Stimulated activated naive CD8-positive, alpha-beta T cell treated with anti-CD3 and anti-CD28 coated beads, Interleukin-15, amount 100 ng/mL, for 72 hours (primary cell): Measurements from ENCODE around the gene ACTG1.

Experiments used
- ATAC-seq: fragments of 150-1000 bp; cut with Tn5 transposase; 2 replicates; pipeline ENCODE4 v1.10.0; 2021; ENCODE audit warnings: mild to moderate bottlenecking, moderate library complexity
- DNase-seq, 2 donors: peaks; one replicate each; pipeline ENCODE4 v3.0.0; 2021 to 2022
- H3K27ac Mint-ChIP-seq, 2 donors: one replicate each; pipeline ENCODE4 v1.8.0; 2022; ENCODE audit warnings: mild to moderate bottlenecking in 2 of 2, mixed read lengths in 2 of 2, moderate library complexity in 2 of 2
- H3K27me3 Mint-ChIP-seq: one replicate; pipeline ENCODE4 v1.8.0; 2022; ENCODE audit warnings: mixed read lengths
- H3K4me1 Mint-ChIP-seq: one replicate; pipeline ENCODE4 v1.8.0; 2022; ENCODE audit warnings: mild to moderate bottlenecking, mixed read lengths
- H3K4me3 Mint-ChIP-seq, 2 donors: one replicate each; pipeline ENCODE4 v1.8.0; 2022; ENCODE audit warnings: mild to moderate bottlenecking in 2 of 2, mixed read lengths in 2 of 2, moderate library complexity in 1 of 2
- H3K9me3 Mint-ChIP-seq, 2 donors: one replicate each; pipeline ENCODE4 v1.8.0; 2022; ENCODE audit warnings: mixed read lengths in 2 of 2

ACTG1 gene

DNA sequence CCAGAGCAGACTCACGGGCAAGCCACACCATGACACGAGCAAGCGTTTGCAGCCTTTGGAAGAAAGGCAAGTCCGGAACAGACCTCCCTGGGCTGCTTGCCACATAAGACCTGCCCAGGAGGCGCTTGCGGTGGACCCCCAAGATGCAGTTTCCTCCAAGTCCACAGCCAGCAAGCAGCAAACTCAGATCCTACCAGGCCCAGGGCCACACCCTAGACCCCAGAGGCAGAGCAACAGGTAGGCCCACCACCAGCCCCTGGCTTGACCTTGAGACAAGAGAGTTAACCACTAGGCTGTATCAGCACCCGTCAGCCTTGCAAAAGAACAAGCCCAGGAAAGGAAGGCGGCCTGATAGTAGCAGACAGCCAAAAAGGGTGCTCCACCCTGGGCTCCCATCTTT lies 37.2 kb upstream of the ACTG1 start:
- Mint-ChIP-seq H3K9me3 (no peaks in the 10 kb centered on the region), H3K4me1 (peaks cover 44% of the 10 kb centered on the region), H3K4me3 (peak overlapping the region; percentile 32 to 98), H3K27ac (peak overlapping the region in 1 of 2 donors; percentile 42), H3K27me3 (no peaks in the 10 kb centered on the region)
- DNase-seq: no peak
- ATAC-seq: no peak

- peaks cover 39% of the 10 kb centered on the region for H3K4me1 Mint-ChIP-seq
- no peaks in the 10 kb centered on the region for H3K27me3 Mint-ChIP-seq
- no peaks in the 10 kb centered on the region for H3K9me3 Mint-ChIP-seq
- DNase-seq: no peak
- H3K27ac Mint-ChIP-seq: no peak overlapping the region
- no peak for ATAC-seq
- H3K4me3 Mint-ChIP-seq: no peak overlapping the region
These were observed 36.5 kb upstream of the ACTG1 start for GRCh38 chr17:81549031-81549557.

DNA sequence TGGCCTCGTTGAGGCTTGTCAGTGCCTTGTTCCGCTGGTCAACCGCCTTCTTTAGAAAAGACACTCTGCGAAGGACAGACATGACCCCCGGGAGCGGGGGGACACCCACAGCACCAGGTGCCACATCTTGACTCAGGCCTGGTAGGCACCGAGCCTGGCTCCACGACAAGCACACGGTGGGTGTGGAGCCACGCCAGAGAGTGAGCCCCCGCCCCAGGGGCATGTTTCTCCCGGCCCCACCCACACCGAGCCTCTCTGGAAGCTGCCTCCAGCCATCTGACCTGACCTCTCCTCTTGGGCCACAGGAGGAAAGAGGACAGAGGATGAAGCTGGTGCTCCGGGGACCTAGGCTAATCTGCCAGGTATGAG lies 35.0 kb upstream of the ACTG1 start:
- H3K27ac Mint-ChIP-seq: no peak overlapping the region
- peaks cover 29% of the 10 kb centered on the region for H3K4me1 Mint-ChIP-seq

GRCh38 chr17:81546906-81547613 lies 34.5 kb upstream of the ACTG1 start:
- Mint-ChIP-seq H3K27me3 (no peaks in the 10 kb centered on the region), H3K4me1 (peaks cover 29% of the 10 kb centered on the region), H3K27ac (no peak overlapping the region), H3K4me3 (no peak overlapping the region), H3K9me3 (no peaks in the 10 kb centered on the region)
- no peak for ATAC-seq
- DNase-seq: no peak

More for the DNA sequence above, 35.0 kb upstream of the ACTG1 start:
- Mint-ChIP-seq H3K4me3 (no peak overlapping the region), H3K27me3 (no peaks in the 10 kb centered on the region), H3K9me3 (no peaks in the 10 kb centered on the region)
- no peak for ATAC-seq
- no peak for DNase-seq

- H3K4me3 Mint-ChIP-seq: no peak overlapping the region
- H3K27me3 Mint-ChIP-seq: no peaks in the 10 kb centered on the region
- no peak overlapping the region for H3K27ac Mint-ChIP-seq
- ATAC-seq (no peak), DNase-seq (no peak)
- H3K9me3 Mint-ChIP-seq: no peaks in the 10 kb centered on the region
- peaks cover 15% of the 10 kb centered on the region for H3K4me1 Mint-ChIP-seq
These were observed 32.8 kb upstream of the ACTG1 start for GRCh38 chr17:81545160-81545949.

DNA sequence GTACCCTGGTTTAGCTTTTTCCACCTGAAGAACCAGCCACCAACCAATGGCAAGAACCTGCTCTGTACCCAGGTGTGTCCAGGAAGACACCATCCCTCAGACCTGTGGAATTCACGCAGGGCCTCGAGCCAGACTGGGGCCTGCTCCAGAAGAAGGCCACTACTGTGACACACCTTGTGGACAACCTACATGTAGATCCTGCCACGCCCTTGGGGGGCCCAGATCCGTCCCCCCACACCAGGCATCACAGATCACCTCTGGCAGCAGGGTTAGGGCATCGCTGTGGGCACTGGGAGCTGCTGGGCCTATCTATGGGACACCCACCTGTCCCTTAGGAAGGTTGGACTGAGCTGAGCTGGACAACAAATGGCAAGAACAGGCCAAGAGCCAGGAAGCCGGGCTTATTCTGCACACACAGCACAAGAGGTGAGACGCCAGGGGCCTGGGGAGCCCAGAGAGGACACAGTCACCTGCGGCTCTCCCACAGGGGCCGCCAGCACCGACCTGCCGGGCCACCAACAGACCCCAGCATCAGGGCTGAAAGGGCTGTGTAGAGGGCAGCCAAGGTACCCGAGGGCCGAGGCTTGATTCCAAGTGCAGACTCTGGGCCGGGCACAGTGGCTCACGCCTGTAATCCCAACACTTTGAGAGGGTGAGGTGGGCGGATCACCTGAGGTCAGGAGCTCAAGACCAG lies 31.8 kb upstream of the ACTG1 start:
- no peak for DNase-seq
- H3K9me3 Mint-ChIP-seq: no peaks in the 10 kb centered on the region
- H3K27ac Mint-ChIP-seq: peak overlapping the region in 1 of 2 donors; percentile 48

GRCh38 chr17:81543756-81544155 lies 31.2 kb upstream of the ACTG1 start:
- DNase-seq (no peak), ATAC-seq (no peak)
- Mint-ChIP-seq H3K9me3 (no peaks in the 10 kb centered on the region), H3K27me3 (no peaks in the 10 kb centered on the region), H3K4me3 (no peak overlapping the region), H3K4me1 (peaks cover 3% of the 10 kb centered on the region), H3K27ac (peak overlapping the region in 1 of 2 donors; percentile 67)

More for the DNA sequence above, 31.8 kb upstream of the ACTG1 start:
- Mint-ChIP-seq H3K4me1 (peaks cover 5% of the 10 kb centered on the region), H3K27me3 (no peaks in the 10 kb centered on the region), H3K4me3 (no peak overlapping the region)
- ATAC-seq: no peak

DNA sequence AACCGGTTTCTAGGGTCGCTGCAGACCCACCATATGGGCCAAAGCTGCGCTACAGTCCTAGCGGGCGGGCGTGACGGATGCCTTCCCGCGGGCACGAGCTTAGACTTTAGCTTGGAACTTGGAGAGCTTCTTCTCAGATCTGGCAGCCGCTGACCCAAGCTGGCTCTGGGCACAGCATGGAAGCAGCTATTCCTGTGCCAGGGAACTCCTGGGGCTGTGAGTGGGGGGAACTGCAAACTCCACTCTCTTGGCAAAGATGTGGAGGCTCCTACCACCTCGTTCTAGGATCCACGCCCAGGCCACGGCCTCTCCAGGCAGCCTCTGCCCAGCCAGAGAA lies 30.7 kb upstream of the ACTG1 start:
- no peak for ATAC-seq
- Mint-ChIP-seq H3K9me3 (no peaks in the 10 kb centered on the region), H3K4me3 (no peak overlapping the region), H3K27me3 (no peaks in the 10 kb centered on the region), H3K4me1 (peaks cover 4% of the 10 kb centered on the region), H3K27ac (peak overlapping the region in 1 of 2 donors; percentile 67)
- DNase-seq: no peak

- DNase-seq (no peak), ATAC-seq (no peak)
- Mint-ChIP-seq H3K9me3 (no peaks in the 10 kb centered on the region), H3K4me3 (no peak overlapping the region), H3K27me3 (peaks cover 2% of the 10 kb centered on the region), H3K27ac (peak overlapping the region in 1 of 2 donors; percentile 76), H3K4me1 (peaks cover 9% of the 10 kb centered on the region)
These were observed 30.1 kb upstream of the ACTG1 start for GRCh38 chr17:81542431-81543338.

- peaks cover 14% of the 10 kb centered on the region for H3K4me1 Mint-ChIP-seq
- H3K4me3 Mint-ChIP-seq: no peak overlapping the region
- H3K9me3 Mint-ChIP-seq: no peaks in the 10 kb centered on the region
- no peak overlapping the region for H3K27ac Mint-ChIP-seq
- H3K27me3 Mint-ChIP-seq: peaks cover 12% of the 10 kb centered on the region
- ATAC-seq (no peak), DNase-seq (no peak)
These were observed 28.5 kb upstream of the ACTG1 start for GRCh38 chr17:81541123-81541522.

- H3K4me1 Mint-ChIP-seq: peaks cover 14% of the 10 kb centered on the region
- DNase-seq: no peak
- H3K9me3 Mint-ChIP-seq: no peaks in the 10 kb centered on the region
- no peak for ATAC-seq
- H3K27ac Mint-ChIP-seq: no peak overlapping the region
- no peak overlapping the region for H3K4me3 Mint-ChIP-seq
- peaks cover 16% of the 10 kb centered on the region for H3K27me3 Mint-ChIP-seq
These were observed 28.1 kb upstream of the ACTG1 start for GRCh38 chr17:81540676-81541027.

GRCh38 chr17:81539961-81540675 lies 27.5 kb upstream of the ACTG1 start:
- Mint-ChIP-seq H3K4me1 (peaks cover 14% of the 10 kb centered on the region), H3K9me3 (no peaks in the 10 kb centered on the region), H3K4me3 (no peak overlapping the region), H3K27ac (no peak overlapping the region), H3K27me3 (peaks cover 17% of the 10 kb centered on the region)
- no peak for ATAC-seq
- DNase-seq: no peak

- Mint-ChIP-seq H3K9me3 (no peaks in the 10 kb centered on the region), H3K4me1 (peaks cover 14% of the 10 kb centered on the region), H3K27me3 (peaks cover 17% of the 10 kb centered on the region), H3K4me3 (no peak overlapping the region), H3K27ac (no peak overlapping the region)
- no peak for ATAC-seq
- no peak for DNase-seq
These were observed 26.9 kb upstream of the ACTG1 start for GRCh38 chr17:81539571-81539900.

GRCh38 chr17:81538651-81539570 lies 26.3 kb upstream of the ACTG1 start:
- Mint-ChIP-seq H3K27ac (no peak overlapping the region), H3K4me3 (no peak overlapping the region), H3K4me1 (peaks cover 14% of the 10 kb centered on the region), H3K27me3 (peaks cover 19% of the 10 kb centered on the region), H3K9me3 (no peaks in the 10 kb centered on the region)
- ATAC-seq: no peak
- DNase-seq: no peak
